GM20431 (cell line): ENCODE measurements around the gene NUP205.
"Not testable (repeated sequence)": the region's sequence is repeated elsewhere in the genome, so short reads cannot be mapped to it uniquely, and the experiment has no call there.

Experiments used
- in situ Hi-C: fragments of 300-500 bp; cut with MseI, MboI; formaldehyde crosslinking; loops from one replicate; pipeline ENCODE4 v1.15.0; 2020; ENCODE audit warnings: low sequenced_read_pairs; ENCODE audit not compliant: unreplicated experiment

The NUP205 gene

DNA sequence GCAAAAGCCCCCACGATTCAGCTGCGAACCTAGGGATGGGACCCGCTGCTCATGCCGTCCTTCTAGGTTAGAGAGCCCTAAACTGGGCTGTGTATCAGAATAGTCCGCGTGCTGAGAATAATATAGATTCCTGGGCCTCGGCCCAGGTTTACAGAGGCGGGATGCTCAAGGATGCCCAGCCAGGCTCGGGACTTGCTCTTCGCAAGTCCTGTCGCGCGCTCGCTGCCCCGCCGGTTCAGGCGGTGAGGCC is 104.3 kb downstream of the NUP205 start:
- in situ Hi-C loops = no loop called here

- in situ Hi-C loops = no loop called here
These were observed 104.8 kb downstream of the NUP205 start, which contains the start of gene STMP1 for GRCh38 chr7:135662373-135663114. Gene STMP1 (plus strand): TSS chr7:135662514.

- in situ Hi-C loops = no loop called here
These were observed 106.4 kb downstream of the NUP205 start for GRCh38 chr7:135664046-135664589.

DNA sequence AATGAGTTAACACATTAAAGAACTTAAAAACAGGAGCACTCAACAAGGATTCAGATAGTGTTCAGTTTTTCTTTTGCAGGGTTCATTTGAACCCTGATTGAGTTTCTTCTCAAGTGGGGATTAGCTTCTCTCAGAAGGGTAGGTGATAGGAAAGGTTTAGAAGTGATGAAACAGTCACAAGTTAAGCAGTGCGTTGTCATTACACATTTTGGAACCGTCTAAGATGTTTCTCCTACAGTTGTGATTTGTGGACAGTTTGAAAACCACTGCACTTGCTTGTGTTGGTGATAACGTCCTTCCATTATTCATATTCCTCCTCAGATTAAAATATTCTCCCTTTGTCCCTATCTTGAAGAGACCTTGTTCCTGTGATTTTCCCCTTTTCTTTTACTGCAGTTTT is 107.3 kb downstream of the NUP205 start:
- in situ Hi-C loops = no loop called here

- in situ Hi-C loops = no loop called here
These were observed 108.4 kb downstream of the NUP205 start for GRCh38 chr7:135666156-135666555.

GRCh38 chr7:135666846-135667245 is 109.1 kb downstream of the NUP205 start:
- in situ Hi-C loops = no loop called here

DNA sequence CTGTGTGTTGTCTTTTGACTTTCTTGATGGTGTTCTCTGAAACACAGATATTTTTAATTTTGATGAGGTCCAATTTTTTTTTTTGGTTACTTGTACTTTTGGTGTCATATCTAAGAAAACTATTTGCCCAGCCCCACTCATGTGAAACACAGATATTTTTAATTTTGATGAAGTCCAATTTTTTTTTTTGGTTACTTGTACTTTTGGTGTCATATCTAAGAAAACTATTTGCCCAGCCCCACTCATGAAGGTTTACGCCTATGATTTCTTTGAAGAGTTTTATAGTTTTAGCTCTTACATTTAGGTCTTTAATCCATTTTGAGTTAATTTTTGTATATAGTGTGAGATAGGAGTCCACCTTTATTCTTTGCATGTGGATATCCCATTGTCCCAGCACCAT is 109.9 kb downstream of the NUP205 start:
- in situ Hi-C loops = not testable (repeated sequence)

GRCh38 chr7:135668852-135669395 is 111.2 kb downstream of the NUP205 start:
- in situ Hi-C loops = not testable (repeated sequence)

DNA sequence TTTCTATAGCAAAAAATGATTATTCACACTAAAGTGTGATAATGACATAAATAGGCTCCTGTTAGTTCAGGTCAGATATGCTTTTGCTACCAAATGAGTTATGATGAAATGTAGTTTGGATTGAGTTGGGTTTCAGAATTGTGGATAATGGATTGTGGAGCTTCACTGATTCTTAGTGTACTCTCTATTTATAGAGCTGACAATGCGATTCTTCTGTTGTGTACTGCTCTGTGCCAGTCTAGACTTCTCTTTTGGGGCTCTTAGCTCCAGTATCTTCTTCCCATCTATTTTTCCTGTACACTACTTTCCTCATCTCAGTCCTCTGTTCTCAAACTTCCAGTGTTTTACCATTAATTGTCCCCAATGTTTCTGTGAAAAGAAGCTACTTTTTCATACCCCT is 112.1 kb downstream of the NUP205 start:
- in situ Hi-C loops = no loop called here

- in situ Hi-C loops = no loop called here
These were observed 112.5 kb downstream of the NUP205 start for GRCh38 chr7:135670179-135670578.

DNA sequence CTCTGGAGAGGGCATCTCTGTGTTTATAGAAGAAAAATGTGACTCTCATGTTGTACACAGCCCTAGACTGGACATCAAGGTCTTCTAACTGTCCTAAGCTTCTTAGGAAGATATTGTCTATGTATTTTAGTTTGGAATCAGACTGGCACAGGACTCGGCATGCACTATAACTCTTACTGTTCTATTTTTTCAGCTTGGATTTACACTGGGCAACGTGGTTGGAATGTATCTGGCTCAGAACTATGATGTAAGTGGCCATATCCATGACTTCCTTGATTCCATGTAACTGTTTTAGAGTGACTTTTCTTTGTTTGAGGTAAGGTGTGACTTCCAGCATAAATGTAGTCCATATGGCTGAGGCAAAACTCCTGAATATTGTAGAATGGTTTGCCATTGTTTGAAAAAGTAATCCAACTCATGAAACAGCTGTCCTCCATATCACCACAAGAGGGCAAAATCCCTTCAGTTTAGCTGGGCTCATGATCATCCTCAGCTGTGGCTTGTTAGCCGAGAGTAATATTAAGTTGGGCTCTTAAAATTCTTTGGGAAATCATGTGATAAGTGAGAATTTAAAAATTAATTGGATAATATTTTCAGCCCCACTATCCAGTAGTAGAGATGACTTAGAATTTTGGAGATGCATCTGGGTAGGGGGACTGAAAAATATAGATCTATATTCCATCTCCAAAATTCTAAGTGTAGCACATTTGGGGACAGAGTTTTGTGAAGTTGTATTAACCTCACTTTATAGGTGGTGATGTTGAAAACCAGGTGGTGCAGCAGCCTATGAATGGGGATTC is 115.0 kb downstream of the NUP205 start:
- in situ Hi-C loops = no loop called here

- in situ Hi-C loops = no loop called here
These were observed 115.6 kb downstream of the NUP205 start for GRCh38 chr7:135673360-135673706.

DNA sequence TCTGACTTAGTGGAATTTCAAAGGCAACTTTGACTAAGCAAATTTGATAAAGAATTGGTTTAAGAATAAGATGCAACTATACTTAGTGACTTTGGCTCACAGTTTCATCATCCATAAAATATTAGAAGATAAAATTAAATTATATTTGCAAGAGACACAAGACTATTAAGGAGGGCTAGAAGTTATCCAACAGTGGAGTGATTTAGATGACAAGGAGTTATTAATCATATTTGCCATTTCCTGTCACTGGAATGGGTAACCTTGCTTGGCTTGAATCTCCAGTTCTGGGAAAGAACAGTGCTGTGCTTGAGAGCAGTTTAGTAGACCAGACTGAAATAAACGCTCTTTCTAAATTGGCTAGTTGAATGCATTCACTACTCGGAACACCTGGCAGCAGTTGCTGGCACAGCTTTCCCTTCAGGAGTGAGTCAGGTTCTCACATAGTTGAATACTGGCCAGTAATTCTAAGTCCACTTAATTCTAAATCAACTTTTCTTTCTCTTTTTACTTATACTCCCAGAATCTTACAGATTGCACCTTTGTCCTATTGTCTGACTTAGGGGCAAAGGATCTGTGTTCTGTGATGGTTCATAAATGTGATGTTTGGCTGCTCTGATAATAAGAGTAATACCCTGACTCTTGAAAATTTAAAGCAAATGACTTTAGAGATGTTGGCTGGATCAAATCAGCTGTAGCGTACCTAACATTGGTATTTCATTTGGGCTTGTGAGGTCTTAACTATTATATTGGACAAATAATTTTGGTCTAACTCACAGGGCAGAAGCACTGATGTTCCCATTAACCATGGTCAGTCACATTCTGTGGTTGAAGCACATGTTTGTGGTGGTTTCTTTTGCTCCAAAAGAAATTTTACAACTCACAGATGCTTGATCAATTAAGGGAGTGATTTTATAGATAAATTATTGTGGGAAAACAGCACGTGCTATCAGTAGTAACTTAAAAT is 121.2 kb downstream of the NUP205 start:
- in situ Hi-C loops = no loop called here

GRCh38 chr7:135681762-135682161 is 124.0 kb downstream of the NUP205 start:
- in situ Hi-C loops = no loop called here

GRCh38 chr7:135682191-135682590 is 124.5 kb downstream of the NUP205 start:
- in situ Hi-C loops = no loop called here

- in situ Hi-C loops = no loop called here
These were observed 125.9 kb downstream of the NUP205 start for GRCh38 chr7:135683609-135684008.

- in situ Hi-C loops = no loop called here
These were observed 126.4 kb downstream of the NUP205 start for GRCh38 chr7:135684136-135684535.

GRCh38 chr7:135684699-135685098 is 127.0 kb downstream of the NUP205 start:
- in situ Hi-C loops = no loop called here

GRCh38 chr7:135685306-135686084 is 127.8 kb downstream of the NUP205 start:
- in situ Hi-C loops = no loop called here
